Measurements from ENCODE around the gene EXOC3. TPM values are rescaled to one million over a fixed set of nuclear protein-coding genes. Genes with fewer than 3 reads are reported as not detected.

Gene EXOC3
- total and polyA plus RNA-seq, 2 of the 8 experiments (the other 6 are each of a cell fraction or from before 2014, with no cell fraction given) = 14.4 to 30.0 TPM

DNA sequence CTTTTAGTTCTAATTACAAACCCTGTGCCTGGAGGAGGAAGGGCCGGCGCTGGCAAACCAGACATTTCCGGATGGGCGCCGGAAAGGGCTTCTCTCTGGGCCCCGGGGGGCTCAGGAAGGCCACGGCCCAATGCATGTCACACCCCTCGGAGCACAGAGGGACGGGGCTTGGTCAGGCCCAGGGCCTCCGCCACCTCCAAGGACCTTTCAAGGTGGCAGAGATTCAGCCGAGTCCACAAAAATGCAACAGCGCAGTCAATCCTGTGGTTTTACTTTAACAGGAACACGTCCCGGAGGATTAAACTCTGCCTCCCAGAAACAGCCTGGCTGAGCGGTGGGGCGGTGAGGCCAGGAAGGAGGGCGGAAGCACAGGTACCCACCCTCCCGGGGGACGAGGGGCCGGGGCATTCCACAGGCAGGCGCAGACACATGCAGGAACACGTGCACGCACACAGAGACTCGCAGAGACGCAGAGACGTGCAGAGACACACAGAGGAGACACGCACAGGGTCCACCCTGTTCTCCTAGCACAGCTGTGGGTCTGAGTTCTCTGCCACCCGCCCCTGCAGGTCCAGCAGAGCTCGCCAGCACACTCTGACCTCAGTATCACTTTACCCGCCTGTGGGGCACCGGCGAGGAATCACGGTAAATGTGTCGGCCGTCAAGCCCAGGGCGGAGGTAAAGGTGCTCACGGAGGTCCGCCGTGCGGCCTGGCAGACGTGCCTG is 58.3 kb downstream of the EXOC3 start (continued):
- TF ChIP-seq NANOG (IDR thresholded peaks at IDR 0.05; ENCODE audit: insufficient read depth, low read depth, low read length, poor library complexity, severe bottlenecking) = no peak
